ENCODE results near the gene CILP2. TPM values are rescaled to one million over a fixed set of nuclear protein-coding genes. Genes with fewer than 3 reads are reported as not detected.

Gene CILP2
- total RNA-seq, 2 experiments from 2014 or later, result 0.19 to 0.27 TPM

DNA sequence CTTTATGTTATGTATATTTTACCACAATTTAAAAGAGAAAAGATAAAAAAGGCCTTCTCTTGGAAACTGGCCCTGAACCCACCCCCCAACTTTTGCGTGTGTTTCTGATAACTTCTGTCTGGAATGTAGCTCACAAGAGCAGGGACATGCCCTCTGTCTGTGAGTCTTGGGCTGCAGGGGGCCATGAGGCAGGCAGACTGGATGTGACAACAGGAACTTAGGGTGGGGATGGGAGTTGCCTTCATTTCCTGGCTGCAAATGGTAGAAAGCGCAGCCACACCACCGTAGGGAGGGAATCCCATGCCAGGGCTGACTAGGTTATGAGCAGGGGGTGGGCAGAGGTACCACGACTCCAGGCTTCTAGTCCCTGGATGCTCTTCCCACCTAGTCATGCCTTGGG lies 21.9 kb downstream of the CILP2 start:
- Mint-ChIP-seq H3K27ac (no peak overlapping the region), H3K27me3 (no peaks in the 10 kb centered on the region), H3K4me1 (peaks cover 15% of the 10 kb centered on the region), H3K36me3 (ENCODE audit: low read depth) (peaks cover 9% of the 10 kb centered on the region), H3K4me3 (no peak overlapping the region), H3K9me3 (ENCODE audit: low read depth) (no peaks in the 10 kb centered on the region)
- DNase-seq (no peak), ATAC-seq (no peak)
- intact Hi-C loops (cut with DNase I, micrococcal nuclease), result no loop called here
- POLR2A ChIA-PET, result interaction anchor here (0.8 kb wide), 1 partner anchor 9 kb away, joined by 3 read pairs; no protein-coding TSS in a partner anchor
- CTCF ChIA-PET, result interaction anchor here (0.8 to 1.9 kb wide), 6 partner anchors 9 to 400 kb away, joined by 3 to 8 read pairs (median 4); no protein-coding TSS in a partner anchor

DNA sequence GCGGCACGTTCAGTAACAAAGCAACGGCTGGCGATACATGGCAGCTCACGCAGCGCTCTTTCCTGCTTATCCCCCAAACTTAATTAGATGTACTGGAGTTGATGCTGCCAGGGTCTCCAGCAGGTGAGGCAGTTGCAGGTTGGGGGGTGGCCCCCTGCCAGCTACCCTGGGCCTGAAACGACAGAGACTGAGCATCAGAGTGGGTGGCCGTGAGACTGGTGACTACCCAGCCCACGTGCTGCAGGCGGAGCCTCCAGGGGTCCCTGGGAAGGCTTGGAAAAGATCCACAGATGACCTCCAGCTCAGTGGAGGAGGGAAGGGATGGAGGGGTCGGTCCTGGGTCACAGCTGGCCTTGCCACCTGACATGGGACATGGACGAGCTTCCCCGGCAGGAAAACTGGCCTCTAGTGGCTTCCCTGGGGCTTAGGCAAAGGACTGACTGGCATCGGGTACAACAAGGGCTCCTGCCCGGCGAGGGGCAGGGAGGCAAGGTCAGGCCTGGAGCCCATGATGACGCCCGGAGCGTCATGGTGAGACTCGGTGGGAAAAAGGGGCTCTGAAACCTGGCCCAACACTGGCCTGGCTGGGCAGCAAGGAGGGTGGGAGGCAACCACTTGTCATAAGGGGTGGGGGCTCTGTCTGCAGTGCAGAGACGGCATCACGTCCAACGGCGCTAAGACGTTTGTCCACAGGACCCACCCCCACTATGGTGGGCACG lies 24.0 kb downstream of the CILP2 start:
- Mint-ChIP-seq H3K27me3 (no peaks in the 10 kb centered on the region), H3K4me3 (no peak overlapping the region), H3K4me1 (peaks cover 15% of the 10 kb centered on the region), H3K27ac (no peak overlapping the region), H3K9me3 (ENCODE audit: low read depth) (no peaks in the 10 kb centered on the region), H3K36me3 (ENCODE audit: low read depth) (peaks cover 17% of the 10 kb centered on the region)
- intact Hi-C loops (cut with DNase I, micrococcal nuclease), result no loop called here
- ChIA-PET CTCF (interaction anchor here (0.6 kb wide), 1 partner anchor 10 kb away, joined by 3 read pairs; no protein-coding TSS in a partner anchor), POLR2A (no interaction called here)
- DNase-seq (no peak), ATAC-seq (no peak)

DNA sequence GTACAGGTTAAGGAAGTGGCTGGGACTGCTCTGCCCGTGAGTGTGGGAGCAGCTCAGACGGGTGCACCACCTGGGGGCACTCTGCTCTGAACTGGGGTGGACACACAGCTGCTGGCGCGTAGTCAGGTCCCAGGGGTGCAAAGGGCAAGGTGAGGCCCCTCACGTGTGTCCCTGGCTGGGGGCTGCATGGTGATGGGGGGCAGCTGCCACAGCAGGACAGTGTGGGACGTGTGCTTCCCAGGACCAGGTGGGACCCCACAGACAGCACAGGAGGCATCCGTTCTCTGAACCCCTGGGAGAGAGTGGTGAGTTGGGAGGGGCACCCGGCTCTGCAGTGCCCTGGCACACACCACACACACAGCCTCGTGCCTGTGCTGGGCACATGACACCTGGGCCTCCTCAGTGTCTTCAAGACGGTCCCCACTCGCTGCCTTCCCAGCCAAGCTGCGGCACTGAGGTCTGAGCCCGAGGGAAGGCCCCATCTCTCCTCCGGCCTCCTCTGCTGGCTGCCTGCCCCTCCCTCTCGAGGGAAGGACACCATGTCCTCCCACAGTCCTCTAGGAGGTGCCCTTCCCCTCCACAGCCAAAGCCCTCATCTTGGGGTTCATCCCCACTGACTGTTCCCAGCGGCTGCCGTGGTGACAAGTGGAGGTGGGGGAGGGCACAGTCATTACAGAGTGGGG lies 24.7 kb downstream of the CILP2 start:
- DNase-seq (peak; percentile 63), ATAC-seq (peak; percentile 82)
- ChIA-PET POLR2A (no interaction called here), CTCF (no interaction called here)
- intact Hi-C loops (cut with DNase I, micrococcal nuclease), result loop anchor here in 1 of 2 experiments (1.0 kb wide), 1 partner anchor 80 kb away; the partner anchor contains the start of gene GMIP
- Mint-ChIP-seq H3K27me3 (no peaks in the 10 kb centered on the region), H3K4me1 (peaks cover 15% of the 10 kb centered on the region), H3K36me3 (ENCODE audit: low read depth) (peaks cover 19% of the 10 kb centered on the region), H3K9me3 (ENCODE audit: low read depth) (no peaks in the 10 kb centered on the region), H3K4me3 (no peak overlapping the region), H3K27ac (no peak overlapping the region)

DNA sequence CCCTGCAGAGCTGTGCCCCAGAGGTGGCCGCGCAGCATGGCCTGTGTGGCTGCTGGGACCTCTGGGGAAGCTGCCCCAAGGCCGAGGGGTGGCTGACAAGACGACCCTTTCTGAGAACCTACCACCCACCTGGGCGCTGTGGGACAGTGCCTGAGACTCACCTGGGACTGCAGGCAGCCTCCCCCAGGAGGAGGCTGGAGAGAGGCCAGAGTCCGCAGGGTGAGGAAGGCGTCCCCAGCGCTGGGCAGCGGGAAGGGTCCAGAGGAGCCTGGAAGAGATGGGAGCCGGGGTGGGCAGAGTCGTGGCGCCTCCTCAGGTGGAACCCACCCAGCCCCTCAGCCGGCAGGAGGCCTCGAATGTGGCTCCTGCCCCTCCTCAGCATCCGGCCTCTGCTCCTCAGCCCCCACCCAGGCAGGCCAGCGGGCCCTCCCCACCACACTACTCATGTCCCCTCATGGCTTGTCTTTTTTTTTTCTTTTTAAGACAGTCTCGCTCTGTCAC lies 25.3 kb downstream of the CILP2 start:
- CTCF ChIA-PET, result no interaction called here
- intact Hi-C loops (cut with DNase I, micrococcal nuclease), result loop anchor here in 1 of 2 experiments (1.0 kb wide), 1 partner anchor 80 kb away; the partner anchor contains the start of gene GMIP
- Mint-ChIP-seq H3K27ac (no peak overlapping the region), H3K36me3 (ENCODE audit: low read depth) (peaks cover 20% of the 10 kb centered on the region), H3K4me1 (peaks cover 15% of the 10 kb centered on the region), H3K27me3 (no peaks in the 10 kb centered on the region), H3K4me3 (no peak overlapping the region), H3K9me3 (ENCODE audit: low read depth) (no peaks in the 10 kb centered on the region)
- ATAC-seq (no peak), DNase-seq (no peak)
- POLR2A ChIA-PET, result no interaction called here

DNA sequence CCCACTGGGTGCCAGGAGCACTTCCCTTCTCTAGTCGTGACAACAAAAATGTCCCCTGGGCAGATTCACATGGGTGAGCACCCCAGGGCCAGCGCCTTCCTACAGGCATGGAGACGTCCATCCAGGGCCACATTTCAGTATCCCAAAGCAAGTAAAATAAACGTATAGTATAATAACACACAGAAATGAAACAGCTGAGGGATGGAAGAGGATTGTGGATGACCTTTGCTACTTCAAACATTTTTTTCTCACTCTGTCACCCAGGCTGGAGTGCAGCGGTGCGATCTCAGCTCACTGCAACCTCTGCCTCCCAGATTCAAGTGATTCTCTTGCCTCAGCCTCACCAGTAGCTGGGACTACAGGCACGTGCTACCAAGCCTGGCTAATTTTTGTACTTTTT lies 28.2 kb downstream of the CILP2 start:
- ATAC-seq, result no peak
- no peak for DNase-seq
- Mint-ChIP-seq H3K27ac (no peak overlapping the region), H3K4me1 (peaks cover 5% of the 10 kb centered on the region), H3K4me3 (no peak overlapping the region), H3K27me3 (no peaks in the 10 kb centered on the region), H3K9me3 (ENCODE audit: low read depth) (no peaks in the 10 kb centered on the region), H3K36me3 (ENCODE audit: low read depth) (peaks cover 38% of the 10 kb centered on the region)
- CTCF ChIA-PET, result no interaction called here
- POLR2A ChIA-PET, result no interaction called here
- intact Hi-C loops (cut with DNase I, micrococcal nuclease), result no loop called here

DNA sequence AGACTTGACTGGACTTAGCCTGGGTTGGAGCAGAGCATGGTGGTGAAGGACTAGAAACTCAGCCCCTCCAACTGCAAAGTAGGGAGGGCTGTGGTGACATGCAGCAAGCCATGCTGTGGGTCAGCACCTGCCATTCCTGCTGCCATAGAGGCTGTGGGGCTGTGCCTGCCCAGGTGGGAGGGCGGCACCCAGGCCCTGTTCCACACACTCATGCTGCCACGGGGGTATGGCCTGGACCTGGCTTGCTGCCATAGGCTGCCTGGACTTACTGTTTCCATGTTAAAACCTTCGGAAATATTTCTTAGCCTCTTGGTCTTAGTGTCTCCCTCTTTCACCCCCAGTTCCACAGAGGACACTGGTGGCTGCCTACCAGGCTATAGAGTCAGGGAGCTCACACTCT lies 29.3 kb downstream of the CILP2 start:
- intact Hi-C loops (cut with DNase I, micrococcal nuclease), result no loop called here
- Mint-ChIP-seq H3K36me3 (ENCODE audit: low read depth) (peaks cover 38% of the 10 kb centered on the region), H3K27me3 (no peaks in the 10 kb centered on the region), H3K4me1 (peaks cover 5% of the 10 kb centered on the region), H3K9me3 (ENCODE audit: low read depth) (no peaks in the 10 kb centered on the region), H3K27ac (peak overlapping the region; percentile 51), H3K4me3 (no peak overlapping the region)
- ChIA-PET CTCF (interaction anchor here (0.6 to 1.5 kb wide), 3 partner anchors 35 to 76 kb away, joined by 3 read pairs; partner anchors contain the start of gene GMIP), POLR2A (no interaction called here)
- ATAC-seq (no peak), DNase-seq (no peak)

DNA sequence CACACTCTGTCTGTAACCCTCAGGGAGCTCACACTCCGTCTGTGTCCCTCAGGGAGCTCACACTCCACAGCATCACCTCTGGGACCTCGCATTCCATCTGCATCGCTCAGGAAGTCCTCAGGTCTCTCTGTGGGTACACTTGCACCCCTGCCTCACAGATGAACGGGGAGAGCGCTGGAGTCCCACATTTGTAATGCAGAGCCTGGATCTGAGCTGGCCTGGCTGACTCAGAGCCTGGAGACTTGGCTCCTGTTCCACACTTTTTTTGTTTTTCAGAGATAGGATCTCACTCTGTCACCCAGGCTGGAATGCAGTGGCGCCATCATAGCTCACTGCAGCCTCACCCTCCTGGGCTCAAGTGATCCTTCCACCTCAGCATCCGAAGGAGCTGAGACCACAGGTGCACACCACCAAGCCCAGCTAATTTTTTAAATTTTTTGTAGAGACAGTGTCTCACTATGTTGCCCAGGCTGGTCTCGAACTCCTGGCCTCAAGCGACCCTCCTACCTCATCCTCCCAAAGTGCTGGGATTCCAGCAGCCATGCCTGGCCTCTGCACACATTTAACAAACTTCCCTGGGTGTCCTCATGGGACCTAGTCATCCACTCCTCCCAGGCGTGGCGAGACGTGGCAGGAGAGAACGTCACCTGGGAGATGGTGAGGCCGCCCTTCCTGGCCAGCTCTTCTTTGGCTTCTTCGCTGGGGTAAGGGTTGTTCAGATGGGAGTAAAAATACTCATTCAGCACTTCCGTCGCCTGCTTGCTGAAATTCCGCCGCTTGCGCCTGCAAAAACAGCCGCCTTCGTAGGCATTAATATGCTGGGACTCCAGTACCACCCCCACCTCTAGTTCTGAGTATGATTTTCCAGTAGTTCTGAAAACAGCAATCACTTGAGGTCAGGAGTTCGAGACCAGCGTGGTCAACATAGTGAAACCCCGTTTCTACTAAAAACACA lies 31.0 kb downstream of the CILP2 start:
- Mint-ChIP-seq H3K27ac (peak overlapping the region; percentile 73), H3K27me3 (no peaks in the 10 kb centered on the region), H3K9me3 (ENCODE audit: low read depth) (no peaks in the 10 kb centered on the region), H3K36me3 (ENCODE audit: low read depth) (peaks cover 38% of the 10 kb centered on the region), H3K4me3 (no peak overlapping the region), H3K4me1 (peaks cover 5% of the 10 kb centered on the region)
- ChIA-PET POLR2A (interaction anchor here (0.6 kb wide), 2 partner anchors 8 to 207 kb away, joined by 3 to 5 read pairs; no protein-coding TSS in a partner anchor), CTCF (interaction anchor here (0.8 to 1.5 kb wide), 3 partner anchors 15 to 75 kb away, joined by 3 to 4 read pairs (median 3); partner anchors contain the start of gene GMIP)
- ATAC-seq (no peak), DNase-seq (peak; percentile 39)
- intact Hi-C loops (cut with DNase I, micrococcal nuclease), result no loop called here

DNA sequence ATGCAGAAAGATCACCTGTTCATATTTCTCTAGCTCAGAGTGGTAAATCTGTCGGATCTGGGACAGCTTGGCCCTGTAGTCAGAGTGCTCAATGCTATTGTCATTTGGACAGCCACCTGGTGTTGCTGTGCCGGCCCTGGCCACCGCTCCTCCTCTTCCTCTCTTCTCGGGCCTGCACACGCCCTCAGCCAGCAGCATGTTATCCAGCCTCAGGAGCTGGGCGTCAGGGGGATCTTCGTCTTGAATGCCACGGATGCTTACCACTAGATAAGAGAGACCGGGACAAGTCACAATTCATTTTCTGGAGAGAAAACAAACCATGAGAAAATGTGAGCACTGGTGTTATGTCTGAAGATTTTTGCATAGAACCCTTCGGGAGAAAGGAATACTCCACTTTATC lies 32.5 kb downstream of the CILP2 start:
- ChIA-PET CTCF (interaction anchor here (0.9 to 1.6 kb wide), 2 partner anchors 16 to 20 kb away, joined by 4 to 5 read pairs; no protein-coding TSS in a partner anchor), POLR2A (no interaction called here)
- Mint-ChIP-seq H3K27me3 (no peaks in the 10 kb centered on the region), H3K36me3 (ENCODE audit: low read depth) (peaks cover 26% of the 10 kb centered on the region), H3K4me3 (no peak overlapping the region), H3K27ac (no peak overlapping the region), H3K9me3 (ENCODE audit: low read depth) (no peaks in the 10 kb centered on the region), H3K4me1 (peaks cover 5% of the 10 kb centered on the region)
- no peak for ATAC-seq
- intact Hi-C loops (cut with DNase I, micrococcal nuclease), result no loop called here
- DNase-seq, result no peak

DNA sequence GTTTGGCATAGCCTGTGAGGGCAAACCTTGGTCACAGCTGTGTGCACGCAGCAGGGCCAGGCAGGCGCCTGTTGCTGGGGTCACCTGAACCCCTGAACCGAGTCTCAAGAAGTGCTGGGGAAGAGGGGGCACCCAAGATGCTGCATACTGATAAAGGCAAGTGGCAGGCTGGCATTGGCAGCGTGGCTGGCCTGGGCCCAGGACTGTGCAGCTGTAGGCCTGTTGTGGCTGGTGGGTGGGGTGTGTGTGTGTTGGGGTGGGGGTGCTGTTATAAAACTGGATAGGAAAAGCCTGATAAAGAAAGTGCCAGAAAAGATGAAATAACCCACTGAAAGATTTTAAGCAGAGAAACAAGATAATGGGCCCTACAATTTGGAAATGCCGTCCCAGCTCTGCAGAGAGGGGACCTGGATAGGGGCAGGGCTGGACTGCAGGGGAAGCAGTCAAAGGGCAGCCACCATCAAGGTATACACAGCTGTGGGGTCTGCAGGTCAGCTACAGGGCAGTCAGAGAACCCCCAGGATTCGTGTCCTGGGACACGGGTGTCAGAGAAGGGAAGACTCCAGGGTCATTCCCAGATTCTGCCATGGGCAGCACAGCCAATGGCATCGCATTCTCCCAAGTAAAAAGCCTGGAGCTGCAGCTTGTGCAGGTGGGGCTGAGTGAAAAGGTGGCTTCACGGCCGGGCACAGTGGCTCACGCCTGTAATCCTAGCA lies 33.2 kb downstream of the CILP2 start:
- ChIA-PET POLR2A (no interaction called here), CTCF (interaction anchor here (0.7 to 1.6 kb wide), 3 partner anchors 10 to 20 kb away, joined by 3 to 5 read pairs (median 4); no protein-coding TSS in a partner anchor)
- DNase-seq (no peak), ATAC-seq (no peak)
- H3K4me3 Mint-ChIP-seq, result no peak overlapping the region
- H3K36me3 Mint-ChIP-seq (ENCODE audit: low read depth), result peaks cover 25% of the 10 kb centered on the region
- no peaks in the 10 kb centered on the region for H3K27me3 Mint-ChIP-seq
- H3K9me3 Mint-ChIP-seq (ENCODE audit: low read depth), result no peaks in the 10 kb centered on the region
- intact Hi-C loops (cut with DNase I, micrococcal nuclease), result no loop called here
- H3K27ac Mint-ChIP-seq, result no peak overlapping the region
- H3K4me1 Mint-ChIP-seq, result peaks cover 5% of the 10 kb centered on the region

DNA sequence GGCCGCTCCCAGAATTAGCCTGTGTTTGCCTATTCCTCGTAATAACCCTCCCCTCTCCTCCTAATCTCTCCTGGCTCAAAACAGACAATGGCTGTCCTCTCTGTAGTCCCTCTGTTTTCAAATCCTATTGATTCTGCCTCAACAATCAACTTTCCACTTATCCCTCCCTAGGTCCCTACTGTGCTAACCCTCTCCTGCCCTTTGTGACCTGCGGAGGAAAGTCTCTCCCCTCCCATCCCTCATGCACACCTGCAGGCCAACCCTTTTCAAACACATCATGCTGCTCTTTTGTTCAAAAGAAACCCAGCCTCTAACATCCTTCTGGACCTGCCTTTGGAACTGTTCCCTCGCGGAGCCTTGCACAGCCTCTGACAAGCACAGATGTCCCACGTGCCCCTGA lies 37.3 kb downstream of the CILP2 start:
- ChIA-PET POLR2A (no interaction called here), CTCF (interaction anchor here (1.9 kb wide), 1 partner anchor 21 kb away, joined by 13 read pairs; no protein-coding TSS in a partner anchor)
- Mint-ChIP-seq H3K4me3 (no peak overlapping the region), H3K9me3 (ENCODE audit: low read depth) (no peaks in the 10 kb centered on the region), H3K27ac (no peak overlapping the region), H3K4me1 (peaks cover 2% of the 10 kb centered on the region), H3K27me3 (no peaks in the 10 kb centered on the region), H3K36me3 (ENCODE audit: low read depth) (peaks cover 4% of the 10 kb centered on the region)
- no peak for DNase-seq
- no peak for ATAC-seq
- intact Hi-C loops (cut with DNase I, micrococcal nuclease), result no loop called here
